ENCODE measurements around the gene KCTD1.

Gene KCTD1

DNA sequence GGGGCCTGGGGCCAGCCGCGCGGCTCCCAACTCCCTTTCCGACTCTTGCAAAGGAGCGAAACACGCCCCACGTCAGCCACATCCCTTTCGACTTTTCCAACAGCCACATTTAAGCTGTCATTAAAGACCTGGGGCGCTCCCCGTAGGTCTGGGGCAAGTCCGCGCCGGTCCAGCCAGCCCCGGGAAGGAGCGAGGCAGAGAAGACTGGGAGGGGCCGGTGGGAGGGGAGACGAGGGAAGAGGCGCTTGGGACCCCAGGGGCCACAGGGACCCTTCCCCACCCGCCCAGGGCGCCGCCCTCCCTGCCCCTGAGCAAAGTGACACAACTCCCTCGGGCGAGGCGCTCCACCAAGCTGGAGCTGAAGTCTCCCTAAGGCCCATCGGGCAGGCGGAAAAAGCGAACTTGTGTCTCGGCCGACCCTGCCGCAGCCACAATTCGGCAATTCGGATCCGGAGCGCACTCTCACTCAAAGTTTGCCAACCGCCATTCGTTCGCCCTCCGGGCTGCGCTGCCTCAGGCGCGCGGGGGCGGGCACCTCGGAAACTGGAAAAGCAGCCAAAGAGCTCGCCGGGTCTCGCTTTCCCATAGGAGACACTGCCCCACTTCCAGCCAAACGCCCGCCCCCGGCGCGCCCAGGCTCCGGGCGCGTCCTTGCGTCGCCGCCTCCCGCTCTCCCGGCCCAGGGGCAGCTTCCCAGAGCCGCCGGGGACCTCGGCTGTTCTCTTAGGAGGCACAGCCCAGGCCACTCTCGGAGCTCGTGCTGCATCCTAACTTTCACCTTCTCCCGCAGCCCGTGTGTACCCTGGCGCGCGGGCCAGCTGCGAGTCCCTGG lies 1.1 kb upstream of the KCTD1 start:
- peak; percentile 66 for DNase-seq

DNA sequence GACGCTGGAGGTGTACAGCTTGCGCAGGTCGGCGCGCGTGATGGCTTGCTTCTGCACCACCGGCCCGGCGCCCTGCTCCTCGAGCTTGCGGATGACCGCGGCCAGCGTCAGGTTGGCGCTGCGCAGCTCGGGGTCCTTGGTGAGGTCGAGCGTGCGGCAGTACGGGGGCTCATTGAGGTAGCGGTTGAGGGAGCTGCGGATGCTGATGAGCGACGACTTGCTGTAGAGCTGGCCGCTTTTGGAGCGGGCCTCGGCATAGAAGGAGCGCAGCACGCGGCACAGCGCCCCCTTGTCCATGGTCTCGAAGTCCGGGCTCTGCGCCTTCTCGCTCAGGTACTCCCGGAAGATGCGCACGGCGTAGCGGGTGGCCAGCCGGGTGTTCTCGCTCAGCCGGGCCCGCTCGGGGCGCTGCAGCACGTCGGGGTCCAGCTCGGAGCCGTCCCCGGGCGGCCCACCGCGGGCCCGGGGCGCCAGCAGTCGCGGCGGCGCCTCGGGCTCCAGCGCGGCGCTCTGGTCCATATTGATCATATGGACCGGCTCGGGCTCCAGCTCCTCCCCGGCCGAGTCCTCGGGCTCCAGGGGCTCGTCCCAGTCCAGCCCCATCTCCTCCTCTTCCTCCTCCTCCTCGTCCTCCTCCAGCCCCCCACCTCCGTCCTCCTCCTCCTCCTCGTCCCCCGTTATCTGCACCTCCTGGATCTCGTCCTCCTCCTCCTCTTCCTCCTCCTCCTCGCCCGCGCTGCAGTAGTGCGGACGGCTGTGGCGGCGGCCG lies 523 bp downstream of the KCTD1 start:
- DNase-seq, result peak; percentile 84

DNA sequence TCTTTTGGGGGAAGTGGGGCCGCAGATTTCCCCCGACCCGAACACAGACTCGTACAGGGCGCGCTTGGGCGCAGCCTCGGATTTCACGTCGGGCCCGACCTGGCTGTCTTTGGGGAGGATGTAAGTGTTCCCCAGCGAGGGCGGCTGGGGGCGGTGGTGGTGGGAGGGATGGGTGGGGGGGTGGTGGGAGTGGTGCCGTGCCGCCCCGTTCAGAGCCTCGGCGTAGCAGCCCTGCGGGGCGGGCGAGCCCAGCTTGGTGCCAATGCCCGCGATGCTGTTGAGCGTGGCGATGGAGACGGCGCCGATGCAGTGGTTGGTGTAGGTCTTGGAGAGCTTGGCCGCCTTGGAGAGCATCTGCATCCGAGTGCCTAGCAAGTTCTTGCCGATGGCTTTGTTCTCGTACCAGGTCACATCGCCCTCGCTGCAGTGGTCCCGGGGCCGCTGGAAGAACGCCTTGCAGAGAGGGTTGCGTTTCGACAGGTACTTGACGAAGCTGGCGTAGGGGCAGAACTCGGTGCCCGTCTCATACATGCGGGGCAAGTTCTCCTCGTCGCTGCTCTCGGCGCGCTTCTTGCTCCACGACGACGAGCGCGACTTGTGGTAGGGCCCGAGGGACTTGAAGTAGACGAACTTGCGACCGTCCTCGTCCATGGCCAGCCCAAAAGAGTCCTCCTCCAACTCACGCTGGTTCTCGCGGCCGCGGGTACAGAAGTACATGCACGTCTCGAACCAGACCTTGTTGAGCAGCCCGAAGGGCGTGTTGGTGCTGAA lies 1.3 kb downstream of the KCTD1 start:
- no peak for DNase-seq

DNA sequence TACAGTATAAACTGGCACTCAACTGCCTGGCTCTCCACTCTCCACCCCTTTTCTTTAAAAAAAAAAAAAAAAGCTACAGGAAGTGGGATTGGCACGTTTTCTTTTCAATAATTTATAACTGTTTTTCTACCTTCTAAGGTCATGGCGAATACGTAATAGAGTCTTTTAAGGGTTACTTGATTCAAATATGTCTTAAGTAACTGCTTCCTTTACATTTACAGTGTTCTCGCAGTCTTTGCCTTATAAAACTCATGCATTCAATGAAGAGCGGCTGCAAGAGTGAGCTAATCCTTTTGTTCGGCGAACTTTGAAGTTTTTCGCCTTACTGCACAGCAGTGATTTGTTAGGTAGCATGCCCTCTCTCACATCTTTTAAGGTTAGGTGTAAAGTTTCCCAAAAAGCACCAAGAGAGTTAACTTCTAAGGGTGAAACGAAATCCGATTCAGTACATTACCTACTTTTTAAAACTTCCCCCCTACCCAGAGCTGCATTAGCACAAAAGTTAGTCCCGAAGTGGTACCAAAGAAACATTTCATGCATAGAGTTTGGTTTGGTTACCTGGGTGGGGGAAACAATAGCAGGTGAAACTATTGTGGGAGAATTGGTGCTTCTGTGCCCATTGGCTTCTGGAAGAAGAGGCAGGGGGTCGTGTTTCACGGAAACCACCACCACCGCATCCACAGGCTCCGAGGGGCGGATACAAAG lies 2.0 kb downstream of the KCTD1 start:
- DNase-seq, result peak; percentile 6

- DNase-seq, result no peak
Measured at GRCh38 chr18:26545335-26546123, 2.8 kb downstream of the KCTD1 start.

- DNase-seq, result no peak
Measured at GRCh38 chr18:26544451-26544850, 3.9 kb downstream of the KCTD1 start.

DNA sequence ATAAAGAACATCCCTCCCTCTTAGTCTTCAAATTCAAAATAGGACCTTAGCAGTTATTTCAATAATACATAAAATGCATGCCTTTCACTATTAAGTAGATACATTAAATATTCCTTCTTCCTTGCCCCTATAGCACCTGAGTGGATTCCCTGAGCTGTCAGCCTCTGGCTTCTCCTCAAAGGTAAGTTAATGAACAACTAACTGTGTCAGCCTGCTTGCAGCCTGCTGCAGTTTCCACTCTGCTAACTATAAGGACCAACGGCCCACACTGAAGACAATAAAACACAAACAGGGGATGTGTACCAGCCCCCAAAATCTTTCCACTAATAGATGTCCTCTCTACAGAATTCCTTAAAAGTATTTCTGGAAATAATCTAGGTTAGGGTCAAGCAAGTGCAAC lies 5.0 kb downstream of the KCTD1 start:
- no peak for DNase-seq

DNA sequence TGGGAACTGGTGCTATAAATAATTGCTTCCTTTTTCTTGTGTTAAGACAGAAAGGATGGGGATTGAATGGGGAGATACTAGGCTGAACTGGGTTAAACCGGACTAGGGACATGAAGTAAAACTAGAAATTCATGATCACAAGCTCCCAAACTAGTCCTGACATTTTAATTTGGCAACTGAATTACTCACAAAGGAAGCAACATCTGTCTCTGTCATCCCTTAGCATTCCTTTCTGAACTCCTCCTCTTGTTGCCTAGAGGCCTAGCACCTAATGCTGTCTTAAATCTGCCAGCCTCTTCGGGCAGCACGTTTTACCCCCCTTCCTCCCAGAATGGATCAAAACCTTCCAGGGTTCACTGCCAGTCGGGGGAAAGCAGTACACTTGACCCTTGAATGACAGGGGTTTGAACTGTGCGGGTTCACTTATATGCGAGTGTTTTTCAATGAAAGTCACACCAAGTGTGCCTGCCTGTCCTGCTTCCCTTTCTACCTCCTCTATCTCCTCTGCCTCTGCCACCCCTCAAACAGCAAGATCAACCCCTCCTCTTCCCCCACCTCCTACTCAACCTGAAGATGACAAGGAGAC lies 8.2 kb downstream of the KCTD1 start:
- peak; percentile 56 for DNase-seq

DNA sequence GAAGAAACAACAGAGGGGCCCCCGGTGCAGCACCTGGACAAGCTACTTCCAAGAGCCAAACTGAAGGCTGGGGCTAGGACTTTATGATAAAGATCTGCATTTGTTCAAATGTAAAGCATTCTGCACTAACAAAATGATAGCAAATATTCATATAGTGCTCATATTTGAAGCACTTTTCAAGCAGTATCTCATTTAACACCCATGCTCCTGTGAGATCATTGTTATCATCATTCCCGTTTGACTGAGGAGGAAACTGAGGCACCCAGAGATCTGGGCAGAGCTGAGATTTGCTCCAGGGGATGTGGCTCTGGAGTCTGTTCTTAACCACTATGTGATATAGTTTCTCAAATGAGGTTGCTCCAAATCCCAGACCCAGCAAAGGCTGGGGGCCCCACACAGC lies 9.8 kb downstream of the KCTD1 start:
- no peak for DNase-seq

GRCh38 chr18:26536664-26537063 lies 11.7 kb downstream of the KCTD1 start:
- DNase-seq, result peak; percentile 21

- DNase-seq, result peak; percentile 70
Measured at GRCh38 chr18:26536032-26536431, 12.3 kb downstream of the KCTD1 start.

- no peak for DNase-seq
Measured at GRCh38 chr18:26535630-26536029, 12.7 kb downstream of the KCTD1 start.

GRCh38 chr18:26532367-26533340 lies 15.7 kb downstream of the KCTD1 start:
- peak; percentile 48 for DNase-seq

- no peak for DNase-seq
Measured at GRCh38 chr18:26531605-26532298, 16.6 kb downstream of the KCTD1 start.

DNA sequence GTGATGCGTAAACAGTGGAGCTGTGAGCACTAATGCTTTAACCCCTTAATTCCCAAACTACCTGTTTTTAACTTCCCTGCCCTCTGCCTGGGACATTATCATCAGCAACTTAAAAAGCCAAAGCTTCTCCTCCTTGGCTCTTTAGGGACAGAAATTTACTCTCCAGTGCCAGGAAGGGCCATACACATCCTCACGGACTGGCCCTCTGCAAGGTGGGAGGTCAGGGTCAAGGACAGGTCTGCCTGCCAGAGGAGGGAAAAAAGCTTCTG lies 21.5 kb downstream of the KCTD1 start:
- DNase-seq, result no peak

- DNase-seq, result peak; percentile 17
Measured at GRCh38 chr18:26526128-26526965, 22.0 kb downstream of the KCTD1 start.

DNA sequence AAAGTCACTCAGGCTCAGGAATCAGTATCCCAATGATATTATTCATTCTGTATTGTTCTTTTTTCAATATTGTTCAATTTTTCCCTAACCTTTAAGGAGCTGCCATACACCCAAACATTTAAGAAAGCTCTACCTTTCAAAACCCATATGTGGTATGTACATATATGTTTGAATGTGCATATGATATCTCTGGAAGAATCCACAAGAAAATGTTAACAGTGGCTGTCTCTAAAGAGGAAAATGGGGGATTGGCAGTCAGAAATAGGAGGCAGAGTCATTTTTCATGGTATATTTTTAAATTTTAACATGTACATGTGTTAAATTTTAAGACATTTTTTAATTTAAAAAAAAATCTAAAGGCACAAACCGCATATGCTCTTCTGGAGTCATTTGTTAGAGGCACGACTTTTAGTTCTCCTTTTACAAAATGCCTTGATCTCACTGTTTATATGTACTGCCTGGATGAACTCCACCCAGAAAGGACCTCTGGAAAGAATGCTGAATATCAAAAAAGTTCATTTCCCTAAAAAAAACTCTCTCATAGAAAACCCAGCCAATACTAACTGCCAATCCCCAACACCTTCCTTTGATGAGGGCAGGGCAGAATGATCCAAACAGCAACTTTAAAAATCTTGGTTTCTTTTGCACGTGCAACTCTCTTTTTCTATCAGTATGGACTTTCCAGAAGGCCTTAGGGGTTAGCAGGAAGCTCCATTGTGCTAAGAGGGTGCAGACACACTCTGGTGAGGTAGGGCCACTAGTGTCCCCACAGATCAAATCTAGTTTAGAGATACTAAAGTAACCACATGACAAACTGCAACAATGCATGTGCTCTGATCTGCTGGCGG lies 23.6 kb downstream of the KCTD1 start:
- DNase-seq, result no peak

GRCh38 chr18:26524002-26524401 lies 24.4 kb downstream of the KCTD1 start:
- no peak for DNase-seq

Measured in fibroblast of skin of right quadriceps (primary cell).